DND-41 (cell line): Measurements from ENCODE around the gene CCDC43.

ENCODE experiments used
- ATAC-seq: fragments of 200-7000 bp; cut with Tn5 transposase; 3 replicates; pipeline ENCODE4 v1.9.1; 2021; ENCODE audit warnings: low read depth; ENCODE audit not compliant: insufficient read depth
- DNase-seq: peaks from one replicate; pipeline ENCODE4 v3.0.0-alpha.2; 2020
- H2AFZ ChIP-seq: 2 replicates; pipeline ENCODE4 v1.6.0; 2012; ENCODE audit warnings: low read depth, low read length
- H3K27ac ChIP-seq: 2 replicates; pipeline ENCODE4 v1.5.1; 2012; ENCODE audit warnings: low read length, inconsistent platforms
- H3K27me3 ChIP-seq: fragments of 200-600 bp; sonication (generic); 2 replicates; pipeline ENCODE4 v1.6.0; 2012; ENCODE audit warnings: low read length, mild to moderate bottlenecking, inconsistent platforms; ENCODE audit not compliant: insufficient read depth, poor library complexity
- H3K36me3 ChIP-seq: 2 replicates; pipeline ENCODE4 v1.5.1; 2012; ENCODE audit warnings: low read length, inconsistent platforms; ENCODE audit not compliant: insufficient read depth
- H3K4me1 ChIP-seq: 2 replicates; pipeline ENCODE4 v1.5.1; 2012; ENCODE audit warnings: mild to moderate bottlenecking, low read length; ENCODE audit not compliant: insufficient read depth
- H3K4me2 ChIP-seq: 2 replicates; pipeline ENCODE4 v1.6.0; 2012; ENCODE audit warnings: mild to moderate bottlenecking, moderate library complexity, low read length, inconsistent platforms; ENCODE audit not compliant: insufficient read depth
- H3K4me3 ChIP-seq, 2 experiments: fragments of 200-600 bp in 1 of 2; shearing (Covaris generic) in 1 of 2; 2 replicates each; pipeline ENCODE4 v1.5.1; 2012 to 2016; ENCODE audit warnings: inconsistent platforms in 2 of 2, low read length in 2 of 2, mild to moderate bottlenecking in 2 of 2, low read depth in 1 of 2, moderate library complexity in 1 of 2
- H3K79me2 ChIP-seq: 2 replicates; pipeline ENCODE4 v1.6.0; 2012; ENCODE audit warnings: low read length, inconsistent platforms; ENCODE audit not compliant: insufficient read depth
- H3K9ac ChIP-seq: 2 replicates; pipeline ENCODE4 v1.6.0; 2012; ENCODE audit warnings: low read depth, mild to moderate bottlenecking, inconsistent platforms, low read length, moderate library complexity
- H3K9me3 ChIP-seq: 2 replicates; pipeline ENCODE4 v1.5.1; 2012; ENCODE audit warnings: low read length, moderate library complexity, mild to moderate bottlenecking, inconsistent platforms; ENCODE audit not compliant: insufficient read depth, severe bottlenecking
- H4K20me1 ChIP-seq: 2 replicates; pipeline ENCODE4 v1.6.0; 2012; ENCODE audit warnings: low read length; ENCODE audit not compliant: insufficient read depth
- CTCF ChIP-seq: IDR thresholded peaks from 2 replicates; pipeline ENCODE4 v1.5.1; 2012; ENCODE audit warnings: borderline replicate concordance, low read length, moderate library complexity, mild to moderate bottlenecking; ENCODE audit not compliant: poor library complexity, severe bottlenecking; ENCODE audit errors: extremely low read depth
- EZH2 ChIP-seq: IDR thresholded peaks from 3 replicates; pipeline ENCODE4 v1.6.1; 2012; ENCODE audit warnings: borderline replicate concordance, low read depth, mild to moderate bottlenecking, moderate library complexity, low read length, inconsistent platforms; ENCODE audit not compliant: severe bottlenecking

CCDC43 gene

GRCh38 chr17:44651228-44651627 lies 38.3 kb downstream of the CCDC43 start:
- H3K4me3 ChIP-seq: no peak overlapping the region
- H3K27me3 ChIP-seq: no peaks in the 10 kb centered on the region
- DNase-seq: no peak
- H3K27ac ChIP-seq: no peak overlapping the region
- no peak overlapping the region for H2AFZ ChIP-seq
- no peaks in the 10 kb centered on the region for H4K20me1 ChIP-seq
- no peaks in the 10 kb centered on the region for H3K36me3 ChIP-seq
- no peak overlapping the region for H3K9ac ChIP-seq
- TF ChIP-seq EZH2: no peak
- TF ChIP-seq CTCF: no peak
- no peaks in the 10 kb centered on the region for H3K4me1 ChIP-seq
- no peaks in the 10 kb centered on the region for H3K9me3 ChIP-seq
- no peaks in the 10 kb centered on the region for H3K79me2 ChIP-seq
- no peak overlapping the region for H3K4me2 ChIP-seq
- no peak for ATAC-seq

- H3K79me2 ChIP-seq: no peaks in the 10 kb centered on the region
- no peak for ATAC-seq
- no peak for DNase-seq
Observed at GRCh38 chr17:44648963-44649362, 40.6 kb downstream of the CCDC43 start.

GRCh38 chr17:44647736-44648135 lies 41.8 kb downstream of the CCDC43 start:
- Histone ChIP-seq H3K4me1 (no peaks in the 10 kb centered on the region), H3K4me2 (no peak overlapping the region), H3K27me3 (peaks cover 2% of the 10 kb centered on the region), H3K27ac (no peak overlapping the region), H3K36me3 (no peaks in the 10 kb centered on the region), H3K4me3 (no peak overlapping the region), H3K79me2 (no peaks in the 10 kb centered on the region), H3K9ac (no peak overlapping the region), H2AFZ (no peak overlapping the region), H4K20me1 (no peaks in the 10 kb centered on the region), H3K9me3 (no peaks in the 10 kb centered on the region)
- DNase-seq: no peak
- no peak for ATAC-seq
- no peak for TF ChIP-seq EZH2

More at GRCh38 chr17:44648963-44649362, 40.6 kb downstream of the CCDC43 start:
- H4K20me1 ChIP-seq: no peaks in the 10 kb centered on the region
- H3K9ac ChIP-seq: no peak overlapping the region
- no peaks in the 10 kb centered on the region for H3K4me1 ChIP-seq
- H3K4me2 ChIP-seq: no peak overlapping the region
- H3K9me3 ChIP-seq: no peaks in the 10 kb centered on the region
- no peaks in the 10 kb centered on the region for H3K36me3 ChIP-seq
- H3K27ac ChIP-seq: no peak overlapping the region
- no peak for TF ChIP-seq CTCF
- TF ChIP-seq EZH2: no peak
- no peaks in the 10 kb centered on the region for H3K27me3 ChIP-seq
- H2AFZ ChIP-seq: no peak overlapping the region
- no peak overlapping the region for H3K4me3 ChIP-seq

- no peak overlapping the region for H3K4me2 ChIP-seq
- no peak overlapping the region for H3K4me3 ChIP-seq
- H3K9me3 ChIP-seq: no peaks in the 10 kb centered on the region
- no peak overlapping the region for H3K9ac ChIP-seq
- DNase-seq (no peak), ATAC-seq (no peak)
- no peaks in the 10 kb centered on the region for H3K4me1 ChIP-seq
- H3K79me2 ChIP-seq: no peaks in the 10 kb centered on the region
- H3K36me3 ChIP-seq: no peaks in the 10 kb centered on the region
- H3K27me3 ChIP-seq: peaks cover 16% of the 10 kb centered on the region
- no peak overlapping the region for H2AFZ ChIP-seq
- no peak overlapping the region for H3K27ac ChIP-seq
- no peaks in the 10 kb centered on the region for H4K20me1 ChIP-seq
- TF ChIP-seq EZH2 (no peak), CTCF (no peak)
Observed at GRCh38 chr17:44646280-44646679, 43.3 kb downstream of the CCDC43 start.
